Activated naive CD4-positive, alpha-beta T cell treated with anti-CD3 and anti-CD28 coated beads for 36 hours (primary cell): ENCODE data around the gene CEP112. TPM values are rescaled to one million over a fixed set of nuclear protein-coding genes. Genes with fewer than 3 reads are reported as not detected.

ENCODE experiments used
- CTCF ChIA-PET: fragments of 350-600 bp; sonication (Branson Sonifier 250); formaldehyde crosslinking; loops from one replicate; lab custom pipeline; 2021; ENCODE audit warnings: antibody characterized with exemption; lab: Charles Lee
- DNase-seq: peaks from one replicate; pipeline ENCODE4 v3.0.0-alpha.2; 2020
- H3K27ac Mint-ChIP-seq: one replicate; pipeline ENCODE4 v1.8.0; 2021; ENCODE audit warnings: mild to moderate bottlenecking, mixed read lengths
- H3K27me3 Mint-ChIP-seq: one replicate; pipeline ENCODE4 v1.8.0; 2021; ENCODE audit warnings: low read depth, mixed read lengths
- H3K36me3 Mint-ChIP-seq: one replicate; pipeline ENCODE4 v1.8.0; 2021; ENCODE audit warnings: low read depth, mixed read lengths
- H3K4me1 Mint-ChIP-seq: one replicate; pipeline ENCODE4 v1.8.0; 2021; ENCODE audit warnings: low read depth, mixed read lengths
- H3K4me3 Mint-ChIP-seq: one replicate; pipeline ENCODE4 v1.8.0; 2021; ENCODE audit warnings: mild to moderate bottlenecking, moderate library complexity, mixed read lengths
- H3K9me3 Mint-ChIP-seq: one replicate; pipeline ENCODE4 v1.8.0; 2021; ENCODE audit warnings: mixed read lengths
- intact Hi-C: fragments of 100-400 bp; cut with micrococcal nuclease; formaldehyde crosslinking; loops from one replicate; pipeline ENCODE4 v1.15.1; 2023
- total RNA-seq, 2 experiments: library from RNA; stranded (reverse); gene quantifications; one replicate each; pipeline ENCODE4 v1.2.3, GENCODE V29; 2021

Gene CEP112
- total RNA-seq, 2 experiments from 2014 or later, result 0.49 to 0.95 TPM

- Mint-ChIP-seq H3K27me3 (no peaks in the 10 kb centered on the region), H3K9me3 (no peaks in the 10 kb centered on the region), H3K4me3 (no peak overlapping the region), H3K27ac (no peak overlapping the region), H3K4me1 (peaks cover 16% of the 10 kb centered on the region), H3K36me3 (no peaks in the 10 kb centered on the region)
- CTCF ChIA-PET, result interaction anchor here (0.6 to 1.0 kb wide), 3 partner anchors 13 to 705 kb away, joined by 3 to 4 read pairs (median 3); no protein-coding TSS in a partner anchor
- intact Hi-C loops, result no loop called here
- DNase-seq, result no peak
Observed at GRCh38 chr17:66198242-66198641, 6.3 kb upstream of the CEP112 start.

- Mint-ChIP-seq H3K4me1 (peaks cover 14% of the 10 kb centered on the region), H3K27ac (peak overlapping the region; percentile 2), H3K36me3 (no peaks in the 10 kb centered on the region), H3K27me3 (no peaks in the 10 kb centered on the region), H3K4me3 (peak overlapping the region; percentile 73), H3K9me3 (no peaks in the 10 kb centered on the region)
- DNase-seq, result no peak
- intact Hi-C loops, result no loop called here
- CTCF ChIA-PET, result interaction anchor here (2.0 kb wide), 1 partner anchor 8 kb away, joined by 9 read pairs; no protein-coding TSS in a partner anchor
Observed at GRCh38 chr17:66192378-66192687, 400 bp upstream of the CEP112 start.

- intact Hi-C loops, result no loop called here
- no peaks in the 10 kb centered on the region for H3K9me3 Mint-ChIP-seq
- peak overlapping the region; percentile 77 for H3K4me3 Mint-ChIP-seq
- H3K27me3 Mint-ChIP-seq, result no peaks in the 10 kb centered on the region
- no peak overlapping the region for H3K27ac Mint-ChIP-seq
- no peaks in the 10 kb centered on the region for H3K36me3 Mint-ChIP-seq
- CTCF ChIA-PET, result interaction anchor here (1.9 to 2.0 kb wide), 2 partner anchors 9 to 11 kb away, joined by 8 to 9 read pairs; no protein-coding TSS in a partner anchor
- H3K4me1 Mint-ChIP-seq, result peaks cover 14% of the 10 kb centered on the region
- DNase-seq, result no peak
Observed at GRCh38 chr17:66190738-66191592, 968 bp downstream of the CEP112 start.

GRCh38 chr17:66187718-66188117 is 4.2 kb downstream of the CEP112 start:
- DNase-seq, result no peak
- Mint-ChIP-seq H3K36me3 (no peaks in the 10 kb centered on the region), H3K27me3 (no peaks in the 10 kb centered on the region), H3K4me1 (peaks cover 13% of the 10 kb centered on the region), H3K9me3 (no peaks in the 10 kb centered on the region), H3K4me3 (no peak overlapping the region), H3K27ac (no peak overlapping the region)
- CTCF ChIA-PET, result interaction anchor here (0.7 to 1.2 kb wide), 2 partner anchors 12 to 14 kb away, joined by 3 to 6 read pairs; no protein-coding TSS in a partner anchor
- intact Hi-C loops, result no loop called here

DNA sequence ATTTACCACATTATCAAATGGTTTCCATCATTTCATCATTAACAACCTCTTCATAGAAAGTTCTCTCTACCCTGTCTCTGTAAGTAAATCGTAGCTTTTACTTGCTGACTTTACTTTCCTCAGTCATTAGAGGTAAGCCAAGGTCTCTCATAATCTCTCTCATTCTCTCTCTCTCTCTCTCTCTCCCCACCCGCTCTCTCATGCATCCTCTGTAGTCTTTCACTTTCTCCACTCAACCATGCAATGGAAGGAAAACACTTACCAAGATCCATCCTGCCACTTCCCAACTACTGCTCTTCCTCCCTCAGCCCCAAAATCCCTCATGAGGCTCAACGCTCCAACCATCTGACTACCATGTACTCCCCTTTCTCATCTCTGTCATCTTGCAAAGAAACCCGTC is 6.1 kb downstream of the CEP112 start:
- no peaks in the 10 kb centered on the region for H3K9me3 Mint-ChIP-seq
- CTCF ChIA-PET, result interaction anchor here (0.5 to 0.8 kb wide), 5 partner anchors 12 to 1254 kb away, joined by 3 read pairs; no protein-coding TSS in a partner anchor
- H3K4me1 Mint-ChIP-seq, result peaks cover 2% of the 10 kb centered on the region
- no peak overlapping the region for H3K27ac Mint-ChIP-seq
- intact Hi-C loops, result no loop called here
- H3K4me3 Mint-ChIP-seq, result no peak overlapping the region
- H3K36me3 Mint-ChIP-seq, result no peaks in the 10 kb centered on the region
- H3K27me3 Mint-ChIP-seq, result no peaks in the 10 kb centered on the region
- DNase-seq, result no peak

DNA sequence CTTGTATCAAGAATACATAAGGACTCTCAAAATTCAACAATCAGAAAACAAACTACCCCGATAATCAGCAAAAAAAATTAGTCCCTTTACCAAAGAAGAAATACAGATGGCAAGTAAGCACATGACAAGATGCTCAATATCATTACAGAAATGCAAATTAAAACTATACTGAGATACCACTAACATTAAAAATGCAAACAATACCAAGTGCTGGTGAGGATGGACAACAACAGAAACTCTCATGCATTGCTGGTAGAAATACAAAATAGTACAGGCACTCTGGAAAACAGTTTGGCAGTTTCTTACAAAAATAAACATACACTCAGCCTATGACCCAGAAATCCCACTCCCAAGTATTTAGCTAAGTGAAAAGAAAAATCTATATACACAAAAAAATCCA is 7.5 kb downstream of the CEP112 start:
- DNase-seq, result no peak
- H3K9me3 Mint-ChIP-seq, result no peaks in the 10 kb centered on the region
- no peaks in the 10 kb centered on the region for H3K36me3 Mint-ChIP-seq
- no peak overlapping the region for H3K27ac Mint-ChIP-seq
- H3K4me1 Mint-ChIP-seq, result peaks cover 2% of the 10 kb centered on the region
- H3K27me3 Mint-ChIP-seq, result no peaks in the 10 kb centered on the region
- no peak overlapping the region for H3K4me3 Mint-ChIP-seq
- intact Hi-C loops, result no loop called here
- CTCF ChIA-PET, result interaction anchor here (0.7 kb wide), 1 partner anchor 496 kb away, joined by 3 read pairs; no protein-coding TSS in a partner anchor

DNA sequence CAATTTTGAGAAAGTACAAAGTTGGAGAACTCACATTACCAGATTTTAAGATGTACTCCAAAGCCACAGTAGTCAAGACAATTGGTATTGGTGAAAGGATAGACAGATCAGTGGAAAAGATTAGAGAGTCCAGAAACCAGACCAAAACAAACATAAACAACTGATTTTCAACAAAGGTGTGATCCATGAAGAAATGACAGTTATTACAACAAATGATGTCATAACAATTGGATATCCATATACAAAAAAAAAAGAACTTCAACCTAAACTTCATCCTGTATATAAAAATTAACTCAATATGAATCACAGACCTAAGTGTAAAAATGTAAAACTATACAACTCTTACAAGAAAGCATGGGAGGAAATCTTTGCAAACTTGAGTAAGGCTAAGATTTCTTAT is 8.4 kb downstream of the CEP112 start:
- CTCF ChIA-PET, result interaction anchor here (0.7 kb wide), 1 partner anchor 497 kb away, joined by 3 read pairs; no protein-coding TSS in a partner anchor
- peaks cover 1% of the 10 kb centered on the region for H3K4me1 Mint-ChIP-seq

DNA sequence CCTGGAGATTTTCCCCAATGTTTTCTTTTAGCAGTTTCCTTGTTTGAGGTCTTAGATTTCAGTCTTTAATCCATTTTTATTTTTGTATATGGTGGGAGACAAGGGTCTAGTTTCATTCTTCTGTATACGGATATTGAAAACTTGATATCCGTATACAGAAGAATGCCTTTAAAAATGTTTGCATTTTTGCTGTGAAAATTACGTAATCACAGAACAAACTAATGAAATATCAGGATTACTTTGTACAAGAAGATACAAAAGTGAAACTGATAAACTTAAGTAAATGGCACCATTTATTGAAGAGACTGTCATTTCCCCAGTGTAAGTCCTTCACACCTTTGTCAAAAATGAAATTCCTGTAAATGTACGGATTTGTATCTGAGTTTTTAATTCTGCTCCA is 13.3 kb downstream of the CEP112 start:
- no peaks in the 10 kb centered on the region for H3K36me3 Mint-ChIP-seq
- H3K27me3 Mint-ChIP-seq, result no peaks in the 10 kb centered on the region
- intact Hi-C loops, result no loop called here
- no peak overlapping the region for H3K27ac Mint-ChIP-seq
- CTCF ChIA-PET, result interaction anchor here (0.7 kb wide), 1 partner anchor 424 kb away, joined by 3 read pairs; no protein-coding TSS in a partner anchor
- H3K4me3 Mint-ChIP-seq, result no peak overlapping the region
- DNase-seq, result no peak
- no peaks in the 10 kb centered on the region for H3K9me3 Mint-ChIP-seq
- H3K4me1 Mint-ChIP-seq, result no peaks in the 10 kb centered on the region

More for the DNA sequence above, 8.4 kb downstream of the CEP112 start:
- DNase-seq, result no peak
- Mint-ChIP-seq H3K27ac (no peak overlapping the region), H3K4me3 (no peak overlapping the region), H3K9me3 (no peaks in the 10 kb centered on the region), H3K36me3 (no peaks in the 10 kb centered on the region), H3K27me3 (no peaks in the 10 kb centered on the region)
- intact Hi-C loops, result no loop called here

- Mint-ChIP-seq H3K27me3 (no peaks in the 10 kb centered on the region), H3K27ac (no peak overlapping the region), H3K4me1 (no peaks in the 10 kb centered on the region), H3K9me3 (no peaks in the 10 kb centered on the region), H3K4me3 (no peak overlapping the region), H3K36me3 (no peaks in the 10 kb centered on the region)
- intact Hi-C loops, result no loop called here
- DNase-seq, result no peak
- CTCF ChIA-PET, result no interaction called here
Observed at GRCh38 chr17:66177048-66177447, 14.9 kb downstream of the CEP112 start.

DNA sequence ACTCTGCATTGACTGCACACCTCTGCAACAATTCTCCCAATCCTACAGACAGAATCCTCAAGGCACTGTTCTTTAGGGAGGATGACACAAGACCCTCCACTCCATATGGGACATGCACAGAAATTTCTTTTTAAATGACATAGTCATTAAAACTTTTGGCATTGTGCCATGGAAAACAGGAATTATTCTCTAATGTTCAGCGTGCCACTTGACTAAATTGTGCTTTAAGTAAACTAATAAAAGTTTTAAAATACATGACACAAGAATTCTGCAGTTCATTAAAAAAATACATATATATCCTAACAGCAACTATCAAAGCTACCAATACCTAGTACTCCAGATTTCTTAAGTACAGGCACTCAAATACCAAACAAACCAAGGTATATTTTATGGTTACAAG is 16.0 kb downstream of the CEP112 start:
- Mint-ChIP-seq H3K27ac (no peak overlapping the region), H3K36me3 (no peaks in the 10 kb centered on the region), H3K4me3 (no peak overlapping the region), H3K27me3 (no peaks in the 10 kb centered on the region), H3K4me1 (no peaks in the 10 kb centered on the region), H3K9me3 (no peaks in the 10 kb centered on the region)
- intact Hi-C loops, result no loop called here
- no peak for DNase-seq
- CTCF ChIA-PET, result no interaction called here

- no peaks in the 10 kb centered on the region for H3K36me3 Mint-ChIP-seq
- H3K4me3 Mint-ChIP-seq, result no peak overlapping the region
- H3K4me1 Mint-ChIP-seq, result no peaks in the 10 kb centered on the region
- H3K9me3 Mint-ChIP-seq, result no peaks in the 10 kb centered on the region
- no peak for DNase-seq
- H3K27ac Mint-ChIP-seq, result no peak overlapping the region
- no peaks in the 10 kb centered on the region for H3K27me3 Mint-ChIP-seq
- intact Hi-C loops, result no loop called here
- CTCF ChIA-PET, result interaction anchor here (0.7 to 1.5 kb wide), 3 partner anchors 8 to 97 kb away, joined by 3 to 5 read pairs (median 3); no protein-coding TSS in a partner anchor
Observed at GRCh38 chr17:66172691-66173223, 19.2 kb downstream of the CEP112 start.

DNA sequence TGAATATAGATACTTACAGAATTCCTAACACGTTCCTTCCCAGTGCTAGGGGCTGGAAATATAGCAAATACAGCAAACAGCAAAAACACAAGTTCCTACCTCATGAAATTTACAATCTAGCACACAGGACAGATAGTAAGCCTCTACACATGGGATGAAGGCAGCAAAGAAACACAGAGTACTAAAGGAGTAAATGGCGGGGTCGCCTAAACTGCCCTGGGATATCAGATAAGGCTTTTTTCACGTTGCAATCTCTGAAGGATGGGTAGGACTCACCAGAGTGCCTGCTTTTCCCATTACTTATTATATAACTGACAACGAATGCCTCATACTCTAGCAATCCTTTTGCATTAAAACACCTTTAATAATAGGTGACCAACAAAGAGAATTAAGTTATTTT is 19.8 kb downstream of the CEP112 start:
- CTCF ChIA-PET, result no interaction called here
- no peak for DNase-seq
- Mint-ChIP-seq H3K27ac (no peak overlapping the region), H3K9me3 (no peaks in the 10 kb centered on the region), H3K27me3 (no peaks in the 10 kb centered on the region), H3K4me1 (no peaks in the 10 kb centered on the region), H3K4me3 (no peak overlapping the region), H3K36me3 (no peaks in the 10 kb centered on the region)
- intact Hi-C loops, result no loop called here
